Smooth muscle cell (in vitro differentiated cells): ENCODE data around the gene ZSCAN21. TPM values are rescaled to one million over a fixed set of nuclear protein-coding genes. Genes with fewer than 3 reads are reported as not detected.

Experiments used
- DNase-seq: peaks from one replicate; lab custom pipeline; 2025; ENCODE audit not compliant: unreplicated experiment; lab: John Stamatoyannopoulos, UW
- H2AFZ ChIP-seq: fragments of 200-600 bp; sonication (generic); 2 replicates; pipeline ENCODE4 v1.6.0; 2016; ENCODE audit warnings: antibody characterized with exemption, low read depth, mild to moderate bottlenecking
- H3F3A ChIP-seq: fragments of 200-600 bp; sonication (generic); 2 replicates; pipeline ENCODE4 v1.6.0; 2017; ENCODE audit warnings: antibody characterized with exemption, low read depth
- H3K27ac ChIP-seq: fragments of 200-600 bp; sonication (generic); 2 replicates; pipeline ENCODE4 v1.5.1; 2016; ENCODE audit warnings: low read depth, mild to moderate bottlenecking
- H3K27me3 ChIP-seq: fragments of 200-600 bp; sonication (generic); 2 replicates; pipeline ENCODE4 v1.6.1; 2016; ENCODE audit warnings: low read depth, mild to moderate bottlenecking
- H3K36me3 ChIP-seq: fragments of 200-600 bp; sonication (generic); 2 replicates; pipeline ENCODE4 v1.5.1; 2016; ENCODE audit warnings: low read depth
- H3K4me1 ChIP-seq: fragments of 200-600 bp; sonication (generic); 2 replicates; pipeline ENCODE4 v1.5.1; 2016; ENCODE audit warnings: low read depth
- H3K4me2 ChIP-seq: fragments of 200-600 bp; sonication (generic); 2 replicates; pipeline ENCODE4 v1.6.0; 2016; ENCODE audit warnings: mild to moderate bottlenecking
- H3K4me3 ChIP-seq: fragments of 200-600 bp; sonication (generic); 2 replicates; pipeline ENCODE4 v1.5.1; 2016; ENCODE audit warnings: mild to moderate bottlenecking
- H3K79me2 ChIP-seq: fragments of 200-600 bp; sonication (generic); 2 replicates; pipeline ENCODE4 v1.6.0; 2016; ENCODE audit warnings: low read depth, mild to moderate bottlenecking
- H3K9ac ChIP-seq: fragments of 200-600 bp; sonication (generic); 2 replicates; pipeline ENCODE4 v1.6.0; 2016; ENCODE audit warnings: low read depth
- H3K9me3 ChIP-seq: fragments of 200-600 bp; sonication (generic); replicated peaks from 2 replicates; pipeline ENCODE4 v1.5.1; 2016; ENCODE audit warnings: low read depth
- H4K20me1 ChIP-seq: fragments of 200-600 bp; sonication (generic); 2 replicates; pipeline ENCODE4 v1.6.0; 2016; ENCODE audit warnings: low read depth
- WGBS: methylation state at CpG from one replicate; pipeline ENCODE4 v1.1.7; 2016; ENCODE audit warnings: low lambda C conversion rate; 5-methylcytosine and 5-hydroxymethylcytosine counted together
- polyA plus RNA-seq: library from polyadenylated mRNA; unstranded; fragments of >200 nt; fragmentation: Nextera tagmentation; extraction: Ambion mirVana; gene quantifications from 2 replicates; pipeline ENCODE4 v1.2.1, GENCODE V29; 2016
- total RNA-seq: library from RNA; depleted of rRNA; stranded (reverse); fragments of >200 nt; gene quantifications from 2 replicates; pipeline ENCODE4 v1.2.3, GENCODE V29; 2014
- TF ChIP-seq, protein P1 (sequence below): fragments of 200-600 bp; sonication (generic); IDR thresholded peaks from 2 replicates; pipeline ENCODE4 v1.5.1; 2017; ENCODE audit warnings: borderline replicate concordance, mild to moderate bottlenecking, antibody characterized with exemption; ENCODE audit not compliant: insufficient read depth, poor library complexity, severe bottlenecking

ZSCAN21 gene
- total and polyA plus RNA-seq, 2 experiments from 2014 or later: 11.3 to 15.3 TPM

DNA sequence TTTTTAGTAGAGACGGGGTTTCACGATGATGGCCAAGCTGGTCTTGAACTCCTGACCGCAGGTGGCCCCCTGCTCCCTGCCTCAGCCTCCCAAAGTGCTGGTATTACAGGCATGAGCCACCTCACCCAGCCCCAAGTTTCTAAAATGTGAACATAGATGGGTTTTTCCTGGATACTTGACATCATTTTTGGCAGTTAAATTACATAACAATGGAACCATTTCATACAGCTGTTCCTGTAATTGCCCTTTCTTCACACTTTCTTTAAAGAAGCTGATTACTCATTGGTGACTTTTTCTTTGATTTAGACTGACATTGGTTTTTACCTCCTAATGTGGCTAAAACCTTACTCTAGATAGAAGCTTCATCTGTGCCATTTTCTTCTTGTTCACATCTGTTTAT lies 28.3 kb upstream of the ZSCAN21 start:
- Histone ChIP-seq H3K4me2 (no peak overlapping the region), H3K79me2 (peaks cover 60% of the 10 kb centered on the region), H3K9me3 (no peaks in the 10 kb centered on the region), H3K36me3 (peaks cover 18% of the 10 kb centered on the region), H2AFZ (no peak overlapping the region), H3F3A (no peaks in the 10 kb centered on the region), H3K4me1 (peaks cover 10% of the 10 kb centered on the region), H3K27ac (no peak overlapping the region), H3K9ac (no peak overlapping the region), H3K27me3 (no peaks in the 10 kb centered on the region), H4K20me1 (peaks cover 75% of the 10 kb centered on the region), H3K4me3 (no peak overlapping the region)
- TF ChIP-seq, protein P1, sequence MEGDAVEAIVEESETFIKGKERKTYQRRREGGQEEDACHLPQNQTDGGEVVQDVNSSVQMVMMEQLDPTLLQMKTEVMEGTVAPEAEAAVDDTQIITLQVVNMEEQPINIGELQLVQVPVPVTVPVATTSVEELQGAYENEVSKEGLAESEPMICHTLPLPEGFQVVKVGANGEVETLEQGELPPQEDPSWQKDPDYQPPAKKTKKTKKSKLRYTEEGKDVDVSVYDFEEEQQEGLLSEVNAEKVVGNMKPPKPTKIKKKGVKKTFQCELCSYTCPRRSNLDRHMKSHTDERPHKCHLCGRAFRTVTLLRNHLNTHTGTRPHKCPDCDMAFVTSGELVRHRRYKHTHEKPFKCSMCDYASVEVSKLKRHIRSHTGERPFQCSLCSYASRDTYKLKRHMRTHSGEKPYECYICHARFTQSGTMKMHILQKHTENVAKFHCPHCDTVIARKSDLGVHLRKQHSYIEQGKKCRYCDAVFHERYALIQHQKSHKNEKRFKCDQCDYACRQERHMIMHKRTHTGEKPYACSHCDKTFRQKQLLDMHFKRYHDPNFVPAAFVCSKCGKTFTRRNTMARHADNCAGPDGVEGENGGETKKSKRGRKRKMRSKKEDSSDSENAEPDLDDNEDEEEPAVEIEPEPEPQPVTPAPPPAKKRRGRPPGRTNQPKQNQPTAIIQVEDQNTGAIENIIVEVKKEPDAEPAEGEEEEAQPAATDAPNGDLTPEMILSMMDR: no peak
- no peak for DNase-seq
- 98% methylated on average over 3 of the region's 3 CpGs for WGBS

GRCh38 chr7:100022621-100023020 lies 27.0 kb upstream of the ZSCAN21 start:
- WGBS: 86% methylated on average over 5 of the region's 5 CpGs
- H3K4me1 ChIP-seq: no peaks in the 10 kb centered on the region
- TF ChIP-seq, protein P1: no peak
- peaks cover 47% of the 10 kb centered on the region for H3K79me2 ChIP-seq
- H3K27ac ChIP-seq: no peak overlapping the region
- no peaks in the 10 kb centered on the region for H3K9me3 ChIP-seq
- H3K9ac ChIP-seq: no peak overlapping the region
- H3K4me2 ChIP-seq: no peak overlapping the region
- no peak overlapping the region for H3K4me3 ChIP-seq
- peaks cover 65% of the 10 kb centered on the region for H4K20me1 ChIP-seq
- H3K27me3 ChIP-seq: no peaks in the 10 kb centered on the region
- H3F3A ChIP-seq: no peaks in the 10 kb centered on the region
- no peak overlapping the region for H2AFZ ChIP-seq
- no peak for DNase-seq
- peaks cover 18% of the 10 kb centered on the region for H3K36me3 ChIP-seq

GRCh38 chr7:100023526-100023925 lies 26.0 kb upstream of the ZSCAN21 start:
- TF ChIP-seq, protein P1: no peak
- no peak for DNase-seq
- Histone ChIP-seq H3K36me3 (peaks cover 18% of the 10 kb centered on the region), H2AFZ (no peak overlapping the region), H3F3A (no peaks in the 10 kb centered on the region), H3K4me3 (no peak overlapping the region), H3K4me2 (no peak overlapping the region), H3K4me1 (no peaks in the 10 kb centered on the region), H3K27ac (no peak overlapping the region), H3K9me3 (no peaks in the 10 kb centered on the region), H3K27me3 (no peaks in the 10 kb centered on the region), H3K9ac (no peak overlapping the region), H3K79me2 (peaks cover 38% of the 10 kb centered on the region), H4K20me1 (peaks cover 58% of the 10 kb centered on the region)
- WGBS: 97% methylated on average over 12 of the region's 12 CpGs

DNA sequence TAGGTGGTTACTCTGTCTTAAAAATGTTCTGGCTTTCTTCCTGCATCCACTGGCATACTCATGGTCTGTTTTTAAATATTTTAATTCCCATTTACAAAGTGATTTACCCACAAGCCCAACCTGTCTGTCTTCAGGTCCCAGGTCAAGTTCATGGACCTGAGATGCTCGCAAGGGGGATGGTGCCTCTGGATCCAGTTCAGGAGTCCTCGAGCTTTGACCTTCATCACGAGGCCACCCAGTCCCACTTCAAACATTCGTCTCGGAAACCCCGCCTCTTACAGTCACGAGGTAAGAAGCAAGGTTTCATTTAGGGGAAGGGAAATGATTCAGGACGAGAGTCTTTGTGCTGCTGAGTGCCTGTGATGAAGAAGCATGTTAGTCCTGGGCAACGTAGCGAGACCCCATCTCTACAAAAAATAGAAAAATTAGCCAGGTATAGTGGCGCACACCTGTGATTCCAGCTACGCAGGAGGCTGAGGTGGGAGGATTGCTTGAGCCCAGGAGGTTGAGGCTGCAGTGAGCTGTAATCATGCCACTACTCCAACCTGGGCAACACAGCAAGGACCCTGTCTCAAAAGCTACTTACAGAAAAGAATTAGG lies 25.5 kb upstream of the ZSCAN21 start:
- Histone ChIP-seq H3K4me3 (no peak overlapping the region), H3K9ac (no peak overlapping the region), H3F3A (no peaks in the 10 kb centered on the region), H3K27ac (no peak overlapping the region), H3K79me2 (peaks cover 32% of the 10 kb centered on the region), H3K4me2 (no peak overlapping the region), H3K36me3 (peaks cover 18% of the 10 kb centered on the region), H3K27me3 (no peaks in the 10 kb centered on the region), H3K4me1 (no peaks in the 10 kb centered on the region), H3K9me3 (no peaks in the 10 kb centered on the region), H4K20me1 (peaks cover 52% of the 10 kb centered on the region), H2AFZ (no peak overlapping the region)
- no peak for DNase-seq
- TF ChIP-seq, protein P1: no peak
- WGBS: 98% methylated on average over 12 of the region's 12 CpGs
